Thoracic aorta (tissue), 2 donors: ENCODE measurements around the gene PLET1. TPM values are rescaled to one million over a fixed set of nuclear protein-coding genes. Genes with fewer than 3 reads are reported as not detected.
A peak's percentile ranks its signal among the peaks of the same experiment; 100 is the strongest.

Experiments used
- ATAC-seq: fragments of 150-250 bp; one replicate; pipeline ENCODE4 v1.8.0; 2017; ENCODE audit warnings: low read depth; ENCODE audit not compliant: insufficient number of reproducible peaks, low FRiP score
- DNase-seq: peaks from one replicate; pipeline ENCODE4 v3.0.0-alpha.2; 2020; ENCODE audit warnings: low spot score
- H3K27ac ChIP-seq, 2 donors: fragments of 200-600 bp; sonication (generic); 1 replicate in 1 of 2; 2 replicates in 1 of 2; pipeline ENCODE4 v1.5.1; 2016; ENCODE audit warnings: mild to moderate bottlenecking in 2 of 2, moderate library complexity in 2 of 2
- H3K27me3 ChIP-seq: fragments of 200-600 bp; sonication (generic); replicated peaks from 2 replicates; pipeline ENCODE4 v1.6.0; 2016; ENCODE audit warnings: mild to moderate bottlenecking; ENCODE audit not compliant: insufficient read depth
- H3K36me3 ChIP-seq: fragments of 200-600 bp; sonication (generic); one replicate; pipeline ENCODE4 v1.5.1; 2016
- H3K4me1 ChIP-seq, 2 donors: fragments of 200-600 bp; sonication (generic); 1 replicate in 1 of 2; 2 replicates in 1 of 2; pipeline versions ENCODE4 v1.5.1 to v1.6.0; 2016; ENCODE audit warnings: low read depth in 2 of 2, mild to moderate bottlenecking in 1 of 2; ENCODE audit not compliant: control insufficient read depth in 1 of 2
- H3K4me3 ChIP-seq: fragments of 200-600 bp; sonication (generic); 2 replicates; pipeline ENCODE4 v1.5.1; 2016; ENCODE audit warnings: mild to moderate bottlenecking
- H3K9me3 ChIP-seq: fragments of 200-600 bp; sonication (generic); 2 replicates; pipeline ENCODE4 v1.5.1; 2016
- CTCF ChIP-seq: fragments of 200-600 bp; sonication (generic); IDR thresholded peaks from one replicate; pipeline ENCODE4 v1.5.1; 2019; ENCODE audit warnings: antibody characterized with exemption
- total RNA-seq, 2 donors: library from RNA; depleted of rRNA; stranded (reverse); fragments of >200 nt; gene quantifications; one replicate each; pipeline versions ENCODE4 v1.1.0 to v1.2.3, GENCODE V29; 2016

PLET1 gene
- total RNA-seq, 2 donors from 2014 or later: not detected

- Histone ChIP-seq H3K9me3 (no peaks in the 10 kb centered on the region), H3K27ac (peak overlapping the region; percentile 53 to 63), H3K4me3 (no peak overlapping the region), H3K4me1 (peaks cover 35 to 80% of the 10 kb centered on the region in 2 donors), H3K27me3 (no peaks in the 10 kb centered on the region), H3K36me3 (no peaks in the 10 kb centered on the region)
- DNase-seq (no peak), ATAC-seq (no peak)
- no peak for TF ChIP-seq CTCF
These were observed 36.7 kb upstream of the PLET1 start for GRCh38 chr11:112297248-112297866.

- Histone ChIP-seq H3K36me3 (no peaks in the 10 kb centered on the region), H3K4me3 (no peak overlapping the region), H3K27me3 (no peaks in the 10 kb centered on the region), H3K9me3 (no peaks in the 10 kb centered on the region), H3K27ac (peak overlapping the region; percentile 90 to 91), H3K4me1 (peaks cover 25 to 77% of the 10 kb centered on the region in 2 donors)
- TF ChIP-seq CTCF: no peak
- ATAC-seq: no peak
- DNase-seq: no peak
These were observed 35.4 kb upstream of the PLET1 start for GRCh38 chr11:112296044-112296443.

- Histone ChIP-seq H3K4me1 (peaks cover 24 to 74% of the 10 kb centered on the region in 2 donors), H3K27me3 (no peaks in the 10 kb centered on the region), H3K36me3 (no peaks in the 10 kb centered on the region), H3K27ac (peak overlapping the region; percentile 90 to 91), H3K4me3 (no peak overlapping the region), H3K9me3 (no peaks in the 10 kb centered on the region)
- ATAC-seq (no peak), DNase-seq (no peak)
- TF ChIP-seq CTCF: no peak
These were observed 34.2 kb upstream of the PLET1 start for GRCh38 chr11:112294688-112295340.

- DNase-seq: no peak
- H3K36me3 ChIP-seq: no peaks in the 10 kb centered on the region
- H3K27me3 ChIP-seq: no peaks in the 10 kb centered on the region
- ATAC-seq: no peak
- H3K4me3 ChIP-seq: peak overlapping the region; percentile 21
- no peaks in the 10 kb centered on the region for H3K9me3 ChIP-seq
- H3K27ac ChIP-seq: peak overlapping the region; percentile 90 to 91
- TF ChIP-seq CTCF: no peak
- peaks cover 22 to 74% of the 10 kb centered on the region in 2 donors for H3K4me1 ChIP-seq
These were observed 33.0 kb upstream of the PLET1 start for GRCh38 chr11:112293614-112294013.

- ATAC-seq (peak; percentile 81), DNase-seq (peak; percentile 58)
- H3K4me3 ChIP-seq: peak overlapping the region; percentile 21
- H3K36me3 ChIP-seq: no peaks in the 10 kb centered on the region
- peaks cover 21 to 67% of the 10 kb centered on the region in 2 donors for H3K4me1 ChIP-seq
- no peak for TF ChIP-seq CTCF
- H3K27ac ChIP-seq: peak overlapping the region; percentile 90 to 91
- no peaks in the 10 kb centered on the region for H3K9me3 ChIP-seq
- no peaks in the 10 kb centered on the region for H3K27me3 ChIP-seq
These were observed 32.2 kb upstream of the PLET1 start for GRCh38 chr11:112292785-112293407.
